ENCODE measurements around the gene PCDH15. TPM values are rescaled to one million over a fixed set of nuclear protein-coding genes. Genes with fewer than 3 reads are reported as not detected.

Gene PCDH15
- total and polyA plus RNA-seq, 2 experiments from 2014 or later, result 1.1 to 1.7 TPM

DNA sequence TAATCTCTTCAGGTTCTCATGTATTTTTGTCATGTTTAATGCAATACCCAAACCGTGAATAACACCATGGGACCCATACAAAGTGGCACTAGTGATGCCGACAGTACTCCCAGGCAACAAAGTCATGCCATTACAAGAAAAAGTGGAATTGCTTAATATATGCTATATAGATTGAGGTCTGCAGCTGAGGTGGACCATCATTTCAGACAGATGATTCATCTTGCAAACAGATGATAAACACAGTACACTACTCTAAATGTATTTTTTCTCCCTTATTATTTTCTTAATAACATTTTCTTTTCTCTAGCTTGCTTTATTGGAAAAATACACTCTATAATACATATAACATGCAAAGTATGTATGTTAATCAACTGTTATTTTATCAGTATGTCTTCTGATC, 14.6 kb upstream of the PCDH15 start:
- Histone ChIP-seq H3K4me2 (no peak overlapping the region), H3K4me1 (ENCODE audit: insufficient read depth) (no peaks in the 10 kb centered on the region), H3K4me3 (no peak overlapping the region), H3K27ac (no peak overlapping the region), H3K27me3 (no peaks in the 10 kb centered on the region), H3K79me2 (no peaks in the 10 kb centered on the region), H3K9me3 (ENCODE audit: low read depth) (no peaks in the 10 kb centered on the region), H4K20me1 (ENCODE audit: insufficient read depth, poor library complexity, severe bottlenecking) (no peaks in the 10 kb centered on the region), H3K9me2 (replicated peaks; ENCODE audit: insufficient read depth) (no peaks in the 10 kb centered on the region), H3K36me3 (replicated peaks; ENCODE audit: insufficient read depth, low read depth) (no peaks in the 10 kb centered on the region), H2AFZ (no peak overlapping the region)
- no peak for TF ChIP-seq EZH2phosphoT487 (IDR thresholded peaks at IDR 0.05; ENCODE audit: low read depth, severe bottlenecking, unreplicated experiment)
- TF ChIP-seq EZH2 (IDR thresholded peaks at IDR 0.05; ENCODE audit: borderline replicate concordance), result no peak
- TF ChIP-seq, protein P1, sequence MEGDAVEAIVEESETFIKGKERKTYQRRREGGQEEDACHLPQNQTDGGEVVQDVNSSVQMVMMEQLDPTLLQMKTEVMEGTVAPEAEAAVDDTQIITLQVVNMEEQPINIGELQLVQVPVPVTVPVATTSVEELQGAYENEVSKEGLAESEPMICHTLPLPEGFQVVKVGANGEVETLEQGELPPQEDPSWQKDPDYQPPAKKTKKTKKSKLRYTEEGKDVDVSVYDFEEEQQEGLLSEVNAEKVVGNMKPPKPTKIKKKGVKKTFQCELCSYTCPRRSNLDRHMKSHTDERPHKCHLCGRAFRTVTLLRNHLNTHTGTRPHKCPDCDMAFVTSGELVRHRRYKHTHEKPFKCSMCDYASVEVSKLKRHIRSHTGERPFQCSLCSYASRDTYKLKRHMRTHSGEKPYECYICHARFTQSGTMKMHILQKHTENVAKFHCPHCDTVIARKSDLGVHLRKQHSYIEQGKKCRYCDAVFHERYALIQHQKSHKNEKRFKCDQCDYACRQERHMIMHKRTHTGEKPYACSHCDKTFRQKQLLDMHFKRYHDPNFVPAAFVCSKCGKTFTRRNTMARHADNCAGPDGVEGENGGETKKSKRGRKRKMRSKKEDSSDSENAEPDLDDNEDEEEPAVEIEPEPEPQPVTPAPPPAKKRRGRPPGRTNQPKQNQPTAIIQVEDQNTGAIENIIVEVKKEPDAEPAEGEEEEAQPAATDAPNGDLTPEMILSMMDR (IDR thresholded peaks at IDR 0.05; ENCODE audit: poor library complexity), result no peak
- 93% methylated on average over 2 of the region's 2 CpGs for WGBS (ENCODE audit: low lambda C conversion rate, missing lambda C conversion rate)
- DNase-seq (ENCODE audit: low spot score), result no peak

DNA sequence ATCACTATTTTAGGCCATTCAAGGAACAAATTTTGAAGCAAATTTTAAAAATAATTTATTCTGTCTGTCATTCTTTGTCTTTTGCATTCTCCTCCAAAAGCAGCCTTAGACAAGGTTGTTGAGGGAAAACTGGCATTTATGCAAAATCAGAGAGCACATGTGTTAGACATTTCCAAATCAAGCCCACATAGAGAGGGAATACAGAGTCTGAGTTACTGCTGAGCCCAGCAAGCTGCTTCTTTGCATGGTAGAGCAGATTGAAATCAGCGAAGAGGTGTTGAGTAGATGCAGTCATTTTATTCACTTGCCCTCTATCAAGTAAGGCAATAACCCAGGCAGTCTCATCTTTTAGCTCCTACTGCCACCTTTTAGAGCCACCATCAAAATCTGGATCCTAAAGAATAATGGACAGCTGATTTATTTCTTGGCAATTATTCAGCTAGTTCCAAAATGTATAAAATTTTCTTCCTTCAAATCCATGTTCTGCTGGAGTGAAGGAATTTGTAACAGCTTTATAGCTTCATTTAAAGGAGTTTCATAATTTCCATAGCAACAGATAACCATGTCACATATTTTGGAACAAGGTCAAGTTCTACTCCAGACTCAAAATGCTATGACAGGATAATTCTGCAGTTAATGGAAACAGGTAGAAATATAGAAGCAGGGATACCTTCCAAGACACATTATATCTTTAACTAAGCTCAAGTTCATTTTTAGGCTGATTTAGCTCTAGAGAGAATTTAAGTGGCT, 7.3 kb upstream of the PCDH15 start:
- Histone ChIP-seq H3K9me2 (replicated peaks; ENCODE audit: insufficient read depth) (no peaks in the 10 kb centered on the region), H2AFZ (no peak overlapping the region), H3K4me1 (ENCODE audit: insufficient read depth) (no peaks in the 10 kb centered on the region), H3K27ac (no peak overlapping the region), H3K9me3 (ENCODE audit: low read depth) (no peaks in the 10 kb centered on the region), H3K79me2 (no peaks in the 10 kb centered on the region), H3K4me3 (no peak overlapping the region), H3K4me2 (no peak overlapping the region), H3K36me3 (replicated peaks; ENCODE audit: insufficient read depth, low read depth) (no peaks in the 10 kb centered on the region), H4K20me1 (ENCODE audit: insufficient read depth, poor library complexity, severe bottlenecking) (no peaks in the 10 kb centered on the region), H3K27me3 (no peaks in the 10 kb centered on the region)
- no peak for DNase-seq (ENCODE audit: low spot score)
- 95% methylated on average over 1 of the region's 1 CpG for WGBS (ENCODE audit: low lambda C conversion rate, missing lambda C conversion rate)
- TF ChIP-seq EZH2phosphoT487 (IDR thresholded peaks at IDR 0.05; ENCODE audit: low read depth, severe bottlenecking, unreplicated experiment), result no peak
- TF ChIP-seq, protein P1 (IDR thresholded peaks at IDR 0.05; ENCODE audit: poor library complexity), result no peak
- TF ChIP-seq EZH2 (IDR thresholded peaks at IDR 0.05; ENCODE audit: borderline replicate concordance), result no peak

GRCh38 chr10:54799506-54799905, 1.5 kb downstream of the PCDH15 start:
- TF ChIP-seq, protein P1 (IDR thresholded peaks at IDR 0.05; ENCODE audit: poor library complexity), result no peak
- no peak for TF ChIP-seq EZH2 (IDR thresholded peaks at IDR 0.05; ENCODE audit: borderline replicate concordance)
- TF ChIP-seq EZH2phosphoT487 (IDR thresholded peaks at IDR 0.05; ENCODE audit: low read depth, severe bottlenecking, unreplicated experiment), result no peak
- Histone ChIP-seq H3K79me2 (no peaks in the 10 kb centered on the region), H3K27me3 (no peaks in the 10 kb centered on the region), H3K9me3 (ENCODE audit: low read depth) (no peaks in the 10 kb centered on the region), H3K9me2 (replicated peaks; ENCODE audit: insufficient read depth) (no peaks in the 10 kb centered on the region), H4K20me1 (ENCODE audit: insufficient read depth, poor library complexity, severe bottlenecking) (no peaks in the 10 kb centered on the region), H3K4me1 (ENCODE audit: insufficient read depth) (no peaks in the 10 kb centered on the region), H3K36me3 (replicated peaks; ENCODE audit: insufficient read depth, low read depth) (no peaks in the 10 kb centered on the region), H3K27ac (no peak overlapping the region), H3K4me2 (no peak overlapping the region), H2AFZ (no peak overlapping the region), H3K4me3 (no peak overlapping the region)
- 68% methylated on average over 1 of the region's 1 CpG for WGBS (ENCODE audit: low lambda C conversion rate, missing lambda C conversion rate)
- no peak for DNase-seq (ENCODE audit: low spot score)
